HL-60 (cell line): ENCODE results near the gene CHD5.

Experiments used
- POLR2AphosphoS5 ChIP-seq: IDR thresholded peaks from 2 replicates; pipeline ENCODE4 v1.6.1; 2012; ENCODE audit warnings: low read depth
- TF ChIP-seq, protein P1 (sequence below): IDR thresholded peaks from one replicate; pipeline ENCODE4 v1.5.1; 2011; ENCODE audit warnings: low read length, control low read depth, inconsistent platforms; ENCODE audit not compliant: insufficient read depth

DNA sequence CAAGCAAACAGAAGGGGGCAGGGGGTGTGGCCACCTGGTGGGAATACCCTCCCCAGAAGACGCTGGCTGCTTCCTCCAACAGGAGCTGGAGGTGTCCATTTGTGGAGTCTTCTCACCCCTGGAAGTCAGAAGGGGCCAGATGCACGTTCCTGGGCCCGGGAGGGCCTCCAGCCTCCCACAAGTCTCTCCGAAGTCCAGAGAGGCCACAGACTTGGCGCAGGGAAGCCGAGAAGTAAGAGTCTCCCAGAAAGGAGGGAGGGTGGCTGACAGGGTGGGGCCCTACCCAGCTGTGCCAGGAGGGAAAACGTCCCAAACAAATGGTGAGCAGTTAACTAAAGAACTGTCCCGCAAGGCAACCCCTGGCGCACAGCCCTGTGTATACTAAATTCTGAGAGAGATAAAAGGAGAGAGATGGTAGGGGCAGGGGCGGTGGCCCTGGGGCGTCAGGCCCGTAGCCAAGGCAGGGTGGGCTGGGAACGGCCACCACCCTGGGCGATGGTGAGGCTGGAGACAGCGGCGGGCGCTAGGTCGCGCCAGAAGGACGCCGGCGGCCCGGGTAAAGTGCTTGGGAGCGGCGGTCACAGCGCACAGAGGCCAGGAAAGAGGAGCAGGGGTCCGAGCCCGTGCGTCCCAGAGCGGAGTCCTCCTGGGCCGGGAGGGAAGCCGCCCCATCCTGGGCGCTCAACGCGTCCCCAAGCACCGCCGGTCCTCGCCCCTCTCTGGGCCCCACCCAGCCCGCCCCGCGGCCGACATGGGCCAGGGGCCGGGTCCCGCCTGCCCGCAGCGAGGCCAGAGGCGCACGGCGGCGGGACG, 1.2 kb downstream of the CHD5 start:
- no peak for TF ChIP-seq POLR2AphosphoS5
- TF ChIP-seq, protein P1, sequence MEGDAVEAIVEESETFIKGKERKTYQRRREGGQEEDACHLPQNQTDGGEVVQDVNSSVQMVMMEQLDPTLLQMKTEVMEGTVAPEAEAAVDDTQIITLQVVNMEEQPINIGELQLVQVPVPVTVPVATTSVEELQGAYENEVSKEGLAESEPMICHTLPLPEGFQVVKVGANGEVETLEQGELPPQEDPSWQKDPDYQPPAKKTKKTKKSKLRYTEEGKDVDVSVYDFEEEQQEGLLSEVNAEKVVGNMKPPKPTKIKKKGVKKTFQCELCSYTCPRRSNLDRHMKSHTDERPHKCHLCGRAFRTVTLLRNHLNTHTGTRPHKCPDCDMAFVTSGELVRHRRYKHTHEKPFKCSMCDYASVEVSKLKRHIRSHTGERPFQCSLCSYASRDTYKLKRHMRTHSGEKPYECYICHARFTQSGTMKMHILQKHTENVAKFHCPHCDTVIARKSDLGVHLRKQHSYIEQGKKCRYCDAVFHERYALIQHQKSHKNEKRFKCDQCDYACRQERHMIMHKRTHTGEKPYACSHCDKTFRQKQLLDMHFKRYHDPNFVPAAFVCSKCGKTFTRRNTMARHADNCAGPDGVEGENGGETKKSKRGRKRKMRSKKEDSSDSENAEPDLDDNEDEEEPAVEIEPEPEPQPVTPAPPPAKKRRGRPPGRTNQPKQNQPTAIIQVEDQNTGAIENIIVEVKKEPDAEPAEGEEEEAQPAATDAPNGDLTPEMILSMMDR, result no peak
